Aorta (tissue), 5 donors: Measurements from ENCODE around the gene FIBCD1. TPM values are rescaled to one million over a fixed set of nuclear protein-coding genes. Genes with fewer than 3 reads are reported as not detected.

ENCODE experiments used
- ATAC-seq: fragments of 200-7000 bp; cut with Tn5 transposase; one replicate; pipeline ENCODE4 v1.9.1; 2022; ENCODE audit warnings: moderate library complexity; ENCODE audit not compliant: low FRiP score
- DNase-seq, 2 donors: peaks; one replicate each; pipeline ENCODE4 v3.0.0-alpha.2; 2020
- H3K27ac ChIP-seq, 2 donors: one replicate each; pipeline ENCODE4 v1.5.1; 2013; ENCODE audit warnings: low read length in 2 of 2, mild to moderate bottlenecking in 2 of 2, moderate library complexity in 2 of 2, control low read depth in 1 of 2, inconsistent platforms in 1 of 2, low read depth in 1 of 2
- H3K27me3 ChIP-seq, 2 donors: one replicate each; pipeline ENCODE4 v1.6.1; 2013; ENCODE audit warnings: control low read depth in 1 of 2, low read length in 1 of 2, mild to moderate bottlenecking in 1 of 2, moderate library complexity in 1 of 2; ENCODE audit not compliant: insufficient read depth in 2 of 2, control insufficient read depth in 1 of 2
- H3K36me3 ChIP-seq, 2 donors: one replicate each; pipeline ENCODE4 v1.6.1; 2013; ENCODE audit warnings: control low read depth in 1 of 2, low read length in 1 of 2, mild to moderate bottlenecking in 1 of 2; ENCODE audit not compliant: insufficient read depth in 2 of 2, control insufficient read depth in 1 of 2
- H3K4me1 ChIP-seq, 2 donors: one replicate each; pipeline ENCODE4 v1.6.1; 2013; ENCODE audit warnings: low read length in 2 of 2, control low read depth in 1 of 2, mild to moderate bottlenecking in 1 of 2, moderate library complexity in 1 of 2; ENCODE audit not compliant: insufficient read depth in 2 of 2, control insufficient read depth in 1 of 2
- H3K4me3 ChIP-seq, 2 donors: one replicate each; pipeline ENCODE4 v1.5.1; 2013; ENCODE audit warnings: low read length in 2 of 2, control low read depth in 1 of 2, mild to moderate bottlenecking in 1 of 2
- H3K9me3 ChIP-seq: one replicate; pipeline ENCODE4 v1.6.1; 2013; ENCODE audit warnings: mild to moderate bottlenecking, low read length; ENCODE audit not compliant: control insufficient read depth
- WGBS, 2 donors: extraction: QIAGEN DNeasy Blood & Tissue Kit; methylation state at CpG; one replicate each; pipeline ENCODE4 v1.1.7; 2013; 5-methylcytosine and 5-hydroxymethylcytosine counted together
- intact Hi-C, 2 donors: fragments of 100-400 bp; cut with DNase I; formaldehyde crosslinking; loops; one replicate each; pipeline versions ENCODE4 v1.14.2 to v1.15.0; 2022
- polyA plus RNA-seq, 2 donors: library from polyadenylated mRNA; stranded (reverse); fragments of 200-250 nt; gene quantifications; one replicate each; pipeline ENCODE4 v1.2.3, GENCODE V29; 2013
- total RNA-seq, 2 donors: library from RNA; stranded (reverse); fragmentation: NEBNext Ultra II Directional; extraction: Animal tissue kit (Norgen Biotek cat#: 25700); gene quantifications; one replicate each; pipeline ENCODE4 v1.2.1, GENCODE V29; 2021
- donor health status: healthy with polysubstance abuse.
- donor health status: Bipolar disorder and iron deficiency.
- donor health status: DM: no; HTN: no; CAD: no.
- donor health status: DM: no; HTN: no; CAD: no.
- donor health status: DM: yes; HTN: yes; CAD: no.

The FIBCD1 gene
- total and polyA plus RNA-seq, 4 donors = 0.13 TPM; not detected in 3

DNA sequence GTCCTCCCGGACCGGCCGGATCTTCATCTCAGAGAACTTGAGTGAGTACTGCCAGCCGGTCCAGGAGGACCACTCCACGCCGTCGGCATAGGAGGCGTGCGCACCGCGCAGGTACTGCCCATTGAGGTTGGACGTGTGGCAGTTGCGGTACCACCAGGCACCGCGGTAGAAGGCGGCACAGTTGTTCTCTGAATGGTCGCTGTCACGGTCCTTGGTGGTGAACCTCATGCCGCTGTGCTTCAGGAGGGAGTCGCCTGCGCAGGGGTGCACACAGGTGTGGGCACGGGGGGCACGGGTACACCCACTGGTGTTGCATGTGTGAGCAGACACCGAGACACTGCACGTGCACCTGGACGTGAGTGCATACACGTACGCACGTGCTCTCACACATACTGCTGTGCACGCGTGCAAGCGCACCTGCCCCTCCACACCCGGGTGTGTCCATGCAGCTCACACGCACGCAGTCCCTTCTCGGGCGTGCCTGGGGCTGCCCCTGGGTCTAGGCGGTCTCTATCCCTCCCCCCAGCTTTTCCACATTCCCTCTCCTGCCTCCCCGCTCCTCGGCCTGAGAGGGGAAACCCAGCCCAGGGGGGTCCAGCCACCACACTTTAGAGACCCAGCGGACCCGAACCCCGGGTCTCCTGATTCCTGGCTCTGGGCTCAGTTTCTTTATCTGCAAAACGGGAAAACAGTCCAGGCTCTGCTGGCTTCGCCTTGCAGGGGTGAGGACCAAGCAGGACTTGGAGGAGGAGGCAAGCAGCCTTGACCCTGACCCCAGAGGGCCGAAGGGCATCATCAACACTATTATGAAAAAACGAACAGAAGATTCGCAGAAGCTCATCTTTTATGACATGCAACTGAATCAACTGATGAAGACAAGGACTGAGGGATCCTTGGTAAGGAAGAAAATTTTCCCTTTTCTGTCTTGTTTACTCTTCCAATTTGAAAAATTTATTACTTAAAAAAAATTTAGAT lies 34.7 kb downstream of the FIBCD1 start:
- Histone ChIP-seq H3K9me3 (no peaks in the 10 kb centered on the region), H3K4me1 (no peaks in the 10 kb centered on the region), H3K27ac (no peak overlapping the region), H3K4me3 (no peak overlapping the region), H3K27me3 (no peaks in the 10 kb centered on the region), H3K36me3 (no peaks in the 10 kb centered on the region)
- 88 to 89% methylated on average over 48 of the region's 48 CpGs for WGBS, 2 donors
- DNase-seq = no peak
- intact Hi-C loops = no loop called here
- no peak for ATAC-seq

DNA sequence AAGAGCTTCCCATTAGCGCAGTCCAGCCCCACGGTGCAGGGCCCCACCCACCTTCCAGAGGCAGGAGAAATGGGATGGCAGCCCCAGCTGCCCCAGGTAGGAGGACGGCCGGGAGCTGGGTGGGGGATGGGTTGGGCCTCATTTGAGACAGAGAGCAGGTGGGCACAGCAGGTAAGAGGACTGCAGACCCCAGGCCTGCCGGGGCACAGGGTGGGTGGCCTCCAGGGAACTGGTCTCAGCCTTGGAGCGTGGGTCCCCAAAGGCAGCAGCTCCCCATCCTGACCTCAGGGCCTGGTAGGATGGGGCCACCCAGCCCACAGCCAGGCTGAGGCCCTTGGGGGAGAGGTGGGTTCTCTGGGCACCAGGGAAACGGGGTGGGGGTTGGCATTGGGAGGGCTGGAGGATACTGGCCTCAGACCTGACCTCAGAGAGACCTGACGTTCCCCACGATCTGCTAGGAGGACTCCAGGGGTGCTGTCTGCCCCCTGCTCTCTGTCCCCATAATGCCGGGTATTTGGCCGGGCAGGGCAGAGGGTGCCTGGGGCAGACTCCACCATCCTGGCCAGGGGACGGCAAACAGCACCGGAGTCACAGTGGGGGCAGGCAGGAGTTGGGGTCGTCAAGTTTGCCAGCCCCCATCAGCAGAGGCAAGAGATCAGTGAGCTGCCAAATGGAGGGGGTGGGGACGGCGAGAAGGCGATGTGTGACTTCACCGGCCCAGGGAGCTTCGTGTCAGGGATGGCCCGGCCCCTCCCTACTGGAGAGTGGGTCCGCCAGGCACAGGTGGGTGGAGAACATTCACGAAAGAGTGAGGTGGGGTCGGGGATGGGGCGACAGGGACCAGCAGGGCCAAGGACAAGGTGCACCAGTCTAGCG lies 35.6 kb downstream of the FIBCD1 start:
- intact Hi-C loops = no loop called here
- WGBS, 2 donors = 60 to 66% methylated on average over 25 of the region's 25 CpGs
- H3K27me3 ChIP-seq = no peaks in the 10 kb centered on the region

DNA sequence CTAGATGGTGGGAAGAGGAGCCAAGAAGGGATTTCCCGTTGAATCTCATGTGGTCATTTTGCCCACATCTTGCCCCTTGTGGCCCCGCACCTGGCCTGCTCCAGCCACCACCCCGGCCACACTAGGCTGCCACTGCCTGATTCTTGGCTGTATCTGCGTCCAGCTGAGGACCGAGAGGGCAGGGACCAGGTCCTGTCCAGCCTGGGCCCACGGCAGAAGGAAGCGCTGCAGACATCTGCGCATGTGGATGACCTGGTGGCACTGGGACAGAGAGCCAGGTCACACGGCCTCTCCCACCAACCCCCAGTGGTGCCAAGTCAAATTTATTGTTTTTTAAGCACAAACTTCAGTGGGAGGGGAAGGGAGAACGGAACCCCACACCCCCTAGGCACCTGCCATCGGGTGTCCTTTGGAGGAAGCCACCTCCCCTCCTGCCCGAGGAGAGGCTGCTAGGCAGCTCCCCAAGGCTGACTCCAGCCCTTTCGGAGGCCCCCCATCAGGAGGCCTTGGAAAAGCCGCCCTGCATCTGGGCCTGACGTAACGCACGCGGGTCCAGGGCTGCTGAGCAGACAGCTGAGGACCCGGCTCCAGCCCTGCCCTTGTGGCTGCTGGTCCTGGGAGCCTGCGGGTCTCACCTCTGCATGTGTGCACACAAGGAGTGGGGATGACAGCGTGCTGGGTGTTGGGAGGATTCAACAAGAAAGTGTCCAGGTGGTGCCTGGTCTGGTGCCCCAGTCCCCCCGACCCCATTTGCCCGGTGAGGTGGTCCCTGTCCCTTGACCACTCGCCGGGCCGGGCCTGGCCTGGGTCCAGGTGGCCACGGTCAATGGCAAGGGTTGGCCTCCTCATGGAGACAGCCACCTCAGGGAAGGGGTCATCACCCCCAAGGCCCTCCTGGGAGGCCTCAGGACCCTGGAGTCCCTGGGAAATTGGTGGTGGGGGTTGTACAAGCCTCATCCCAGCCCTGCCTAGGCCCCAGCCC lies 36.6 kb downstream of the FIBCD1 start:
- H3K9me3 ChIP-seq = no peaks in the 10 kb centered on the region
- WGBS, 2 donors = 71 to 77% methylated on average over 27 of the region's 27 CpGs
- intact Hi-C loops = no loop called here
- H3K27me3 ChIP-seq = no peaks in the 10 kb centered on the region
- H3K27ac ChIP-seq = no peak overlapping the region
- no peak for DNase-seq
- no peak overlapping the region for H3K4me3 ChIP-seq
- no peak for ATAC-seq
- H3K36me3 ChIP-seq = no peaks in the 10 kb centered on the region
- H3K4me1 ChIP-seq = no peaks in the 10 kb centered on the region

More for the DNA sequence above, 35.6 kb downstream of the FIBCD1 start:
- Histone ChIP-seq H3K27ac (no peak overlapping the region), H3K4me1 (no peaks in the 10 kb centered on the region), H3K9me3 (no peaks in the 10 kb centered on the region), H3K4me3 (no peak overlapping the region), H3K36me3 (no peaks in the 10 kb centered on the region)
- DNase-seq (no peak), ATAC-seq (no peak)

- intact Hi-C loops = no loop called here
- WGBS, 2 donors = 59 to 63% methylated on average over 17 of the region's 17 CpGs
- no peak overlapping the region for H3K27ac ChIP-seq
- H3K27me3 ChIP-seq = no peaks in the 10 kb centered on the region
- ATAC-seq (no peak), DNase-seq (no peak)
- no peaks in the 10 kb centered on the region for H3K36me3 ChIP-seq
- H3K4me1 ChIP-seq = no peaks in the 10 kb centered on the region
- no peaks in the 10 kb centered on the region for H3K9me3 ChIP-seq
- H3K4me3 ChIP-seq = no peak overlapping the region
Measured at GRCh38 chr9:130901498-130902203, 37.4 kb downstream of the FIBCD1 start.

DNA sequence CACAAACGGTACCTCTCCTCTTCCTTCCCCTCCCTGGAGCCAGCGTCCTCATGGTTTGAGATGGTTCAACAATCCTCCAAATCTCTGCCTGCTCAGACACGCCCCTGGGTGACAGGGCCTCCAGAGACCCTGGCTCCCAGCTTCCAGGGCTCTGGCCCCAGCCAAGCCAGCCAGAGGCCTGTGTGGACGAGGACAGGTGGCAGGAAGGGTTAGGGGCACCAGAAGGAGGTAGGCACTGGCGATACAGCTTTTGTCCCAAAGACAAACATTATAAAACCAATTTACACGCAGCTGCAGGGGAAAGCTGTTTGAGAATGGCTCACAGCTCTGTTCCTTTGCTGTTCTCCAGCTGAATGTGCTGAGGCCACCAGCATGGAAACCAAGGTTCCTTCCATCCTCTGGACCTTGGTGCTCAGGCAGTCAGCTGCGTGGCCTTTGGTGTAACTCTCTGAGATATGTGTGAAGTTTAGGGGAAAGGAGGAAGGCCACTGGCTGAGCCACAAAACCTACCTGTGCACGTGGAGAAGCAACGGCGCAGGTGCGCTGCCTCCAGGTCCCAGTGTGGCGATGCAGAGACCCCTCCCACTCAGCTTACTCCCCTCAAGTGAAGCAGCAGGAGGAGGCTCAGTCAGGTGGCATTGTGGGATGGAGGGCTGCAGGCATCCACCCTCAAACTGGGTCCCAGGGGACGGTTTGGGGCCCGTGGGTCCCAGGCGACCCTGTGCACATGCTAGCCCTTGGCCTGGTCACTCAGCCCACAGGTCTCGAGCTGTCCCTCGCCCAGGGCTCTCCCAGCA lies 38.1 kb downstream of the FIBCD1 start:
- Histone ChIP-seq H3K4me1 (no peaks in the 10 kb centered on the region), H3K27me3 (no peaks in the 10 kb centered on the region), H3K27ac (no peak overlapping the region), H3K36me3 (no peaks in the 10 kb centered on the region), H3K9me3 (no peaks in the 10 kb centered on the region), H3K4me3 (no peak overlapping the region)
- no peak for DNase-seq
- ATAC-seq = no peak
- intact Hi-C loops = no loop called here
- 64 to 68% methylated on average over 17 of the region's 17 CpGs for WGBS, 2 donors

- intact Hi-C loops = no loop called here
- Histone ChIP-seq H3K27me3 (no peaks in the 10 kb centered on the region), H3K4me3 (no peak overlapping the region), H3K36me3 (no peaks in the 10 kb centered on the region), H3K4me1 (no peaks in the 10 kb centered on the region), H3K9me3 (no peaks in the 10 kb centered on the region), H3K27ac (no peak overlapping the region)
- ATAC-seq (no peak), DNase-seq (no peak)
- 56 to 58% methylated on average over 25 of the region's 25 CpGs for WGBS, 2 donors
Measured at GRCh38 chr9:130899051-130899748, 39.8 kb downstream of the FIBCD1 start.

- no peaks in the 10 kb centered on the region for H3K36me3 ChIP-seq
- H3K4me1 ChIP-seq = no peaks in the 10 kb centered on the region
- no peak overlapping the region for H3K27ac ChIP-seq
- DNase-seq (no peak), ATAC-seq (no peak)
- intact Hi-C loops = no loop called here
- no peaks in the 10 kb centered on the region for H3K9me3 ChIP-seq
- WGBS, 2 donors = 62 to 83% methylated on average over 3 to 4 of the region's 4 CpGs
- no peak overlapping the region for H3K4me3 ChIP-seq
- no peaks in the 10 kb centered on the region for H3K27me3 ChIP-seq
Measured at GRCh38 chr9:130898552-130898852, 40.5 kb downstream of the FIBCD1 start.
